GM12864 (cell line): ENCODE measurements around the gene PCDHA5.
"Not testable (repeated sequence)": the region's sequence is repeated elsewhere in the genome, so short reads cannot be mapped to it uniquely, and the experiment has no call there.

Experiments
- DNase-seq: peaks from one replicate; pipeline ENCODE4 v3.0.0-alpha.2; 2011; ENCODE audit warnings: low read depth
- H3K4me3 ChIP-seq: 2 replicates; pipeline ENCODE4 v1.5.1; 2011; ENCODE audit warnings: mild to moderate bottlenecking, low read depth, low read length, control low read depth
- CTCF ChIP-seq: IDR thresholded peaks from 2 replicates; pipeline ENCODE4 v1.5.1; 2011; ENCODE audit warnings: low read depth, mild to moderate bottlenecking, moderate library complexity, low read length, control low read depth, inconsistent platforms; ENCODE audit errors: missing control alignments

PCDHA5 gene

GRCh38 chr5:140828362-140828737 is 6.9 kb downstream of the PCDHA5 start:
- TF ChIP-seq CTCF = no peak
- no peak overlapping the region for H3K4me3 ChIP-seq
- no peak for DNase-seq

- not testable (repeated sequence) for DNase-seq, H3K4me3 ChIP-seq
These were observed 8.4 kb downstream of the PCDHA5 start for GRCh38 chr5:140829511-140830501.

DNA sequence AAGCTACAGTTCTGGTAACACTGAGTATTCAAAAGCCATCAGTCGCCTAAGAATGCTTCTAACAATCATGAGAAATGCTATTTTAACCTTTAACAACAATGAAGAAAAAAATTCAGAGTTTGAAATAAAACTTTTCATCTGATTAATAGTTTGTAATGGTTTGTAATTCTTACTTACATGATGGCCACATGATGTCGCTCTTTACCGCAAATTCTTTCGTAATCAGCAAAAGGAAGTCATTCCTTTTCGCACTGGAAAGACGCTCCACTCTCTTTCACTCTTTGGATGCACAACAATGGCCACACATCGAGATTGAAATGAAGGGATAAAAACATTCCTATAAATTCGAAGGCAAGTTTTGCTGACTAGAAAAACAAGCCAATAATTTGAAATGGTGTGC is 12.6 kb downstream of the PCDHA5 start, which contains the start of gene PCDHA7:
TSS of gene PCDHA7 (plus strand) at position 277 of the 400 bp plus-strand sequence. CDS start at position 392, 115 bp downstream.
- no peak for TF ChIP-seq CTCF
- no peak for DNase-seq
- no peak within 1 kb of the TSS for H3K4me3 ChIP-seq

DNA sequence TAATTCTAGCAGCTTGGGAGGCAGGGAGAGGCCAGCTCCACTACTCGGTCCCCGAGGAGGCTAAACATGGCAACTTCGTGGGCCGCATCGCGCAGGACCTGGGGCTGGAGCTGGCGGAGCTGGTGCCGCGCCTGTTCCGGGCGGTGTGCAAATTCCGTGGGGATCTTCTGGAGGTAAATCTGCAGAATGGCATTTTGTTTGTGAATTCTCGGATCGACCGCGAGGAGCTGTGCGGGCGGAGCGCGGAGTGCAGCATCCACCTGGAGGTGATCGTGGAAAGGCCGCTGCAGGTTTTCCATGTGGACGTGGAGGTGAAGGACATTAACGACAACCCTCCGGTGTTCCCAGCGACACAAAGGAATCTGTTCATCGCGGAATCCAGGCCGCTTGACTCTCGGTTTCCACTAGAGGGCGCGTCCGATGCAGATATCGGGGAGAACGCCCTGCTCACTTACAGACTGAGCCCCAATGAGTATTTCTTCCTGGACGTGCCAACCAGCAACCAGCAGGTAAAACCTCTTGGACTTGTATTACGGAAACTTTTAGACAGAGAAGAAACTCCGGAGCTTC is 13.1 kb downstream of the PCDHA5 start:
- DNase-seq, H3K4me3 ChIP-seq: not testable (repeated sequence)

- H3K4me3 ChIP-seq = no peak overlapping the region
- no peak for DNase-seq
- no peak for TF ChIP-seq CTCF
These were observed 14.5 kb downstream of the PCDHA5 start for GRCh38 chr5:140835622-140836510.

GRCh38 chr5:140840978-140841962 is 19.9 kb downstream of the PCDHA5 start, which contains the start of gene PCDHA8:
PCDHA8 (plus strand) TSS chr5:140841187; CDS start chr5:140841322, 135 bp downstream.
- H3K4me3 ChIP-seq = no peak within 1 kb of the TSS
- no peak for DNase-seq
- TF ChIP-seq CTCF = no peak
